ENCODE results near the gene STX12.

STX12 gene

GRCh38 chr1:27772932-27773825 lies at the start of gene STX12:
Gene STX12, plus strand, starts transcription at chr1:27773219. Its CDS starts 89 bp downstream, at chr1:27773308.
- peak; percentile 97 for DNase-seq (ENCODE audit: low spot score)

- DNase-seq (ENCODE audit: low spot score): peak; percentile 12
Observed at GRCh38 chr1:27724961-27725373, 48.1 kb upstream of the STX12 start.

GRCh38 chr1:27725374-27726172 lies 47.4 kb upstream of the STX12 start, which contains the start of gene FAM76A:
Gene FAM76A, plus strand, starts transcription at chr1:27725961. Its CDS starts 120 bp downstream, at chr1:27726081.
- peak; percentile 97 for DNase-seq (ENCODE audit: low spot score)

GRCh38 chr1:27726173-27727044 lies 46.6 kb upstream of the STX12 start:
- peak; percentile 36 for DNase-seq (ENCODE audit: low spot score)

GRCh38 chr1:27727126-27727525 lies 45.9 kb upstream of the STX12 start:
- DNase-seq (ENCODE audit: low spot score): no peak

- DNase-seq (ENCODE audit: low spot score): no peak
Observed at GRCh38 chr1:27736252-27736651, 36.8 kb upstream of the STX12 start.

- no peak for DNase-seq (ENCODE audit: low spot score)
Observed at GRCh38 chr1:27741121-27741520, 31.9 kb upstream of the STX12 start.

- DNase-seq (ENCODE audit: low spot score): no peak
Observed at GRCh38 chr1:27744556-27744955, 28.5 kb upstream of the STX12 start.

- DNase-seq (ENCODE audit: low spot score): no peak
Observed at GRCh38 chr1:27745466-27745865, 27.6 kb upstream of the STX12 start.

GRCh38 chr1:27752360-27752759 lies 20.7 kb upstream of the STX12 start:
- DNase-seq (ENCODE audit: low spot score): no peak

GRCh38 chr1:27755286-27755685 lies 17.7 kb upstream of the STX12 start:
- DNase-seq (ENCODE audit: low spot score): no peak

GRCh38 chr1:27755865-27756264 lies 17.2 kb upstream of the STX12 start:
- DNase-seq (ENCODE audit: low spot score): no peak

- no peak for DNase-seq (ENCODE audit: low spot score)
Observed at GRCh38 chr1:27759236-27759635, 13.8 kb upstream of the STX12 start.

GRCh38 chr1:27760426-27760825 lies 12.6 kb upstream of the STX12 start:
- DNase-seq (ENCODE audit: low spot score): no peak

- DNase-seq (ENCODE audit: low spot score): no peak
Observed at GRCh38 chr1:27762033-27762432, 11.0 kb upstream of the STX12 start.

- DNase-seq (ENCODE audit: low spot score): no peak
Observed at GRCh38 chr1:27763358-27763757, 9.7 kb upstream of the STX12 start.

- no peak for DNase-seq (ENCODE audit: low spot score)
Observed at GRCh38 chr1:27770293-27770830, 2.7 kb upstream of the STX12 start.

- DNase-seq (ENCODE audit: low spot score): no peak
Observed at GRCh38 chr1:27772036-27772931, 735 bp upstream of the STX12 start.

GRCh38 chr1:27773826-27774445 lies 917 bp downstream of the STX12 start:
- no peak for DNase-seq (ENCODE audit: low spot score)

GRCh38 chr1:27774654-27775053 lies 1.6 kb downstream of the STX12 start:
- DNase-seq (ENCODE audit: low spot score): no peak
